Measurements from ENCODE around the gene SHTN1.

Gene SHTN1

GRCh38 chr10:116912162-116912561, 92.8 kb downstream of the SHTN1 start:
- H3K36me3 ChIP-seq: peaks cover 0 to 31% (median 0%) of the 10 kb centered on the region in 3 donors
- H3K4me1 ChIP-seq: no peaks in the 10 kb centered on the region
- intact Hi-C loops (cut with DNase I; ENCODE audit: low total_unique reads): no loop called here
- no peaks in the 10 kb centered on the region for H3K9me3 ChIP-seq
- H3K4me3 ChIP-seq: no peak overlapping the region
- no peaks in the 10 kb centered on the region for H3K27me3 ChIP-seq
- DNase-seq: no peak
- TF ChIP-seq CTCF (IDR thresholded peaks at IDR 0.05): no peak
- no peak overlapping the region for H3K27ac ChIP-seq

- Histone ChIP-seq H3K27me3 (no peaks in the 10 kb centered on the region), H3K4me3 (no peak overlapping the region), H3K4me1 (no peaks in the 10 kb centered on the region), H3K9me3 (no peaks in the 10 kb centered on the region), H3K27ac (no peak overlapping the region), H3K36me3 (peaks cover 0 to 33% (median 0%) of the 10 kb centered on the region in 3 donors)
- intact Hi-C loops (cut with DNase I; ENCODE audit: low total_unique reads): no loop called here
- TF ChIP-seq CTCF (IDR thresholded peaks at IDR 0.05): no peak
- DNase-seq: no peak
These were observed 94.1 kb downstream of the SHTN1 start for GRCh38 chr10:116910910-116911309.

DNA sequence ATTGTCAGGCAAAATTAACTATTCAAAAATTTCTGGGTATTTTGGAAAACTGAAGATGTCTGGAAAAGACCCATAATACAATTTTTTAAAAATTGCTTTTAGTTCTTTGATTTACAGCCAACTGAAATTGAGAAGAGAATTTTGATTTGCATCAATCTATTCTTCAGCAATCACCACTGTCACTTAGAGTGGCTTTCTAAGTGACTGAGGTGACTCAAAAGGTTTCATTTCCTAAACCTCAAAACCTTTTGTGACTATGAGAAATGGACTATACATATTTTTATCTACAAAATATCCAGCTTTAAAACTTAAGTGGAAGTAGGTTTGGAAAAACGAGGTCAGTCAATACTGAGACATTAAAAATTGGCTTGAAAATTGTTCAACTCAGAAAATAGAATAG, 95.7 kb downstream of the SHTN1 start:
- Histone ChIP-seq H3K4me3 (no peak overlapping the region), H3K9me3 (no peaks in the 10 kb centered on the region), H3K36me3 (peaks cover 0 to 30% (median 0%) of the 10 kb centered on the region in 3 donors), H3K27ac (no peak overlapping the region), H3K27me3 (no peaks in the 10 kb centered on the region), H3K4me1 (no peaks in the 10 kb centered on the region)
- no peak for TF ChIP-seq CTCF (IDR thresholded peaks at IDR 0.05)
- intact Hi-C loops (cut with DNase I; ENCODE audit: low total_unique reads): no loop called here
- DNase-seq: no peak

- no peak for TF ChIP-seq CTCF (IDR thresholded peaks at IDR 0.05)
- no peak overlapping the region for H3K27ac ChIP-seq
These were observed 97.6 kb downstream of the SHTN1 start for GRCh38 chr10:116907245-116907987.

DNA sequence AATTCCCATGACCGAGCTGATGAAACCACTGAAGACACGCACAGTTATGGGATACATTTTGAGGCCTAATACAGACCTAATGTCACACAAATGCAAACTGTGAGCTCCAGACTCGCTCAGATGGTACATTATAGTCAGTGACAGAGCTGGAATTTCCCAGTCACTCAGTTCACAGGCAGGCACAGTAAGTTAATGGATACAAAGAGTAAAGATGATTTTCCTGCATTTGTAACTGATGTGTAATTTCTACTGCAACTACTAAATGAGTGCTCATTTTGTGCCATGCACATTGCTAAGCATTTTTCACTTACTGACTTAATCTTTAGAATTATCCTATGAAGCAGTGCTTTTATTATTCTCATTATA, 99.2 kb downstream of the SHTN1 start:
- Histone ChIP-seq H3K4me1 (no peaks in the 10 kb centered on the region), H3K9me3 (no peaks in the 10 kb centered on the region), H3K27me3 (no peaks in the 10 kb centered on the region), H3K4me3 (no peak overlapping the region), H3K36me3 (peaks cover 0 to 12% (median 0%) of the 10 kb centered on the region in 3 donors), H3K27ac (no peak overlapping the region)
- intact Hi-C loops (cut with DNase I; ENCODE audit: low total_unique reads): no loop called here
- no peak for TF ChIP-seq CTCF (IDR thresholded peaks at IDR 0.05)
- DNase-seq: no peak

More at GRCh38 chr10:116907245-116907987, 97.6 kb downstream of the SHTN1 start:
- Histone ChIP-seq H3K9me3 (no peaks in the 10 kb centered on the region), H3K4me1 (no peaks in the 10 kb centered on the region), H3K36me3 (peaks cover 0 to 18% (median 0%) of the 10 kb centered on the region in 3 donors), H3K4me3 (no peak overlapping the region), H3K27me3 (no peaks in the 10 kb centered on the region)
- intact Hi-C loops (cut with DNase I; ENCODE audit: low total_unique reads): no loop called here
- DNase-seq: no peak

Measured in tibial artery (tissue), 4 donors.